22Rv1 (cell line): Measurements from ENCODE around the gene BNIP1.

Experiments
- CTCF ChIP-seq: fragments of 450-650 bp; IDR thresholded peaks from 2 replicates; pipeline ENCODE4 v1.5.1; 2017; ENCODE audit warnings: mild to moderate bottlenecking
- ZFX ChIP-seq: fragments of 450-650 bp; IDR thresholded peaks from 2 replicates; pipeline ENCODE4 v1.6.1; 2017; ENCODE audit warnings: antibody characterized with exemption, borderline replicate concordance

GRCh38 chr5:173140769-173141168 lies 3.6 kb upstream of the BNIP1 start:
- TF ChIP-seq CTCF (no peak), ZFX (no peak)
